WTC11 (cell line): ENCODE results near the gene GOLGA7B. TPM values are rescaled to one million over a fixed set of nuclear protein-coding genes. Genes with fewer than 3 reads are reported as not detected.

Experiments used
- ATAC-seq: fragments of 200-7000 bp; cut with Tn5 transposase; 2 replicates; pipeline ENCODE4 v1.10.0; 2021; ENCODE audit warnings: mild to moderate bottlenecking, moderate library complexity
- CTCF ChIA-PET: fragments of 300-600 bp; sonication (Branson Sonifier 250); formaldehyde crosslinking; loops from one replicate; lab custom pipeline; 2021; ENCODE audit warnings: antibody characterized with exemption; lab: Charles Lee
- POLR2A ChIA-PET: fragments of 350-600 bp; sonication (Branson Sonifier 250); formaldehyde crosslinking; loops from one replicate; lab custom pipeline; 2021; ENCODE audit warnings: antibody characterized with exemption; lab: Charles Lee
- DNase-seq: peaks from one replicate; pipeline ENCODE4 v3.0.0; 2021; ENCODE audit warnings: low spot score
- H3K27ac Mint-ChIP-seq: 2 replicates; pipeline ENCODE4 v1.8.0; 2021; ENCODE audit warnings: mixed read lengths
- H3K27me3 Mint-ChIP-seq: 2 replicates; pipeline ENCODE4 v1.8.0; 2021; ENCODE audit warnings: low read depth, mild to moderate bottlenecking, moderate library complexity, mixed read lengths
- H3K36me3 Mint-ChIP-seq: 2 replicates; pipeline ENCODE4 v1.8.0; 2021; ENCODE audit warnings: mixed read lengths
- H3K4me1 Mint-ChIP-seq: 2 replicates; pipeline ENCODE4 v1.8.0; 2022; ENCODE audit warnings: mixed read lengths
- H3K4me3 Mint-ChIP-seq: 2 replicates; pipeline ENCODE4 v1.8.0; 2021; ENCODE audit warnings: mild to moderate bottlenecking, moderate library complexity, mixed read lengths
- H3K9me3 Mint-ChIP-seq: 2 replicates; pipeline ENCODE4 v1.8.0; 2021; ENCODE audit warnings: mixed read lengths
- ATF1 ChIP-seq: sonication (generic); formaldehyde crosslinking; IDR thresholded peaks from 2 replicates; pipeline ENCODE4 v1.8.1; 2023; ENCODE audit warnings: mild to moderate bottlenecking, moderate library complexity, missing genetic modification reagents
- CDX4 ChIP-seq: fragments of 250-450 bp; sonication (Bioruptor Pico); IDR thresholded peaks from 2 replicates; pipeline ENCODE4 v1.9.0; 2021; ENCODE audit warnings: moderate library complexity, mild to moderate bottlenecking, inconsistent platforms, borderline replicate concordance
- CREB1 ChIP-seq: sonication (generic); formaldehyde crosslinking; IDR thresholded peaks from 2 replicates; pipeline ENCODE4 v1.8.0; 2023; ENCODE audit warnings: mild to moderate bottlenecking, missing genetic modification reagents
- ELF4 ChIP-seq: sonication (generic); formaldehyde crosslinking; IDR thresholded peaks from 2 replicates; pipeline ENCODE4 v1.8.1; 2022; ENCODE audit warnings: low read depth, mild to moderate bottlenecking, moderate library complexity, missing genetic modification reagents
- EMX1 ChIP-seq: fragments of 250-450 bp; sonication (Bioruptor Pico); IDR thresholded peaks from 2 replicates; pipeline ENCODE4 v1.8.0; 2021; ENCODE audit warnings: mild to moderate bottlenecking
- FOXK1 ChIP-seq: sonication (generic); formaldehyde crosslinking; IDR thresholded peaks from 2 replicates; pipeline ENCODE4 v1.8.0; 2022; ENCODE audit warnings: mild to moderate bottlenecking, moderate library complexity, missing genetic modification reagents
- FOXP4 ChIP-seq: sonication (generic); formaldehyde crosslinking; IDR thresholded peaks from 2 replicates; pipeline ENCODE4 v1.8.0; 2022; ENCODE audit warnings: mild to moderate bottlenecking, missing genetic modification reagents
- NFE2L1 ChIP-seq: sonication (generic); formaldehyde crosslinking; IDR thresholded peaks from 2 replicates; pipeline ENCODE4 v1.8.1; 2023; ENCODE audit warnings: missing genetic modification reagents
- NFYB ChIP-seq: sonication (generic); formaldehyde crosslinking; conservative IDR thresholded peaks from 2 replicates; pipeline ENCODE4 v1.8.0; 2022; ENCODE audit warnings: low read depth, missing genetic modification reagents
- NR1H2 ChIP-seq: sonication (generic); formaldehyde crosslinking; IDR thresholded peaks from 2 replicates; pipeline ENCODE4 v1.9.0; 2021; ENCODE audit warnings: mild to moderate bottlenecking, moderate library complexity, missing genetic modification reagents
- NR3C1 ChIP-seq: sonication (generic); formaldehyde crosslinking; conservative IDR thresholded peaks from 2 replicates; pipeline ENCODE4 v1.8.1; 2023; ENCODE audit warnings: low read depth, mild to moderate bottlenecking, missing genetic modification reagents
- SMAD3 ChIP-seq: sonication (generic); formaldehyde crosslinking; IDR thresholded peaks from 2 replicates; pipeline ENCODE4 v1.8.0; 2022; ENCODE audit warnings: missing genetic modification reagents, mild to moderate bottlenecking, borderline replicate concordance
- TCF7 ChIP-seq: sonication (generic); formaldehyde crosslinking; IDR thresholded peaks from 2 replicates; pipeline ENCODE4 v1.8.0; 2022; ENCODE audit warnings: mild to moderate bottlenecking, low read depth, missing genetic modification reagents, moderate library complexity
- TEAD1 ChIP-seq: sonication (generic); formaldehyde crosslinking; IDR thresholded peaks from 2 replicates; pipeline ENCODE4 v1.8.0; 2022; ENCODE audit warnings: mild to moderate bottlenecking, missing genetic modification reagents
- TEAD4 ChIP-seq: sonication (generic); formaldehyde crosslinking; IDR thresholded peaks from 2 replicates; pipeline ENCODE4 v1.8.0; 2022; ENCODE audit warnings: mild to moderate bottlenecking, missing genetic modification reagents
- ZBTB21 ChIP-seq: sonication (generic); formaldehyde crosslinking; IDR thresholded peaks from 2 replicates; pipeline ENCODE4 v1.8.1; 2023; ENCODE audit warnings: mild to moderate bottlenecking, missing genetic modification reagents, borderline replicate concordance
- ZNF281 ChIP-seq: sonication (generic); formaldehyde crosslinking; IDR thresholded peaks from 2 replicates; pipeline ENCODE4 v1.8.0; 2023; ENCODE audit warnings: mild to moderate bottlenecking, missing genetic modification reagents
- ZNF512 ChIP-seq: sonication (generic); formaldehyde crosslinking; IDR thresholded peaks from 2 replicates; pipeline ENCODE4 v1.8.1; 2022; ENCODE audit warnings: missing genetic modification reagents, borderline replicate concordance
- total RNA-seq: library from RNA; stranded (reverse); gene quantifications from 3 replicates; pipeline ENCODE4 v1.2.3, GENCODE V29; 2021
- TF ChIP-seq, protein P1 (sequence below): fragments of 250-450 bp; sonication (Bioruptor Pico); IDR thresholded peaks from 2 replicates; pipeline ENCODE4 v2.1.2; 2022; ENCODE audit warnings: mild to moderate bottlenecking, moderate library complexity
- TF ChIP-seq, protein P2 (sequence below): sonication (generic); formaldehyde crosslinking; IDR thresholded peaks from 2 replicates; pipeline ENCODE4 v1.8.0; 2022; ENCODE audit warnings: mild to moderate bottlenecking, missing genetic modification reagents

Gene GOLGA7B
- total RNA-seq, 1 experiment from 2014 or later, result 0.24 TPM

- Mint-ChIP-seq H3K27ac (no peak overlapping the region), H3K9me3 (no peaks in the 10 kb centered on the region), H3K4me1 (peaks cover 5% of the 10 kb centered on the region; the same call in 1 of the 2 replicates), H3K36me3 (no peaks in the 10 kb centered on the region), H3K4me3 (no peak overlapping the region), H3K27me3 (no peaks in the 10 kb centered on the region)
- TF ChIP-seq ZNF281 (CRISPR knock-in tag) (no peak), TEAD4 (no peak), FOXK1 (CRISPR knock-in tag) (no peak), EMX1 (CRISPR knock-in tag) (no peak), NR1H2 (CRISPR knock-in tag) (no peak), ELF4 (CRISPR knock-in tag) (no peak), ATF1 (no peak), NFYB (CRISPR knock-in tag) (no peak), ZNF512 (no peak)
- TF ChIP-seq, protein P1, sequence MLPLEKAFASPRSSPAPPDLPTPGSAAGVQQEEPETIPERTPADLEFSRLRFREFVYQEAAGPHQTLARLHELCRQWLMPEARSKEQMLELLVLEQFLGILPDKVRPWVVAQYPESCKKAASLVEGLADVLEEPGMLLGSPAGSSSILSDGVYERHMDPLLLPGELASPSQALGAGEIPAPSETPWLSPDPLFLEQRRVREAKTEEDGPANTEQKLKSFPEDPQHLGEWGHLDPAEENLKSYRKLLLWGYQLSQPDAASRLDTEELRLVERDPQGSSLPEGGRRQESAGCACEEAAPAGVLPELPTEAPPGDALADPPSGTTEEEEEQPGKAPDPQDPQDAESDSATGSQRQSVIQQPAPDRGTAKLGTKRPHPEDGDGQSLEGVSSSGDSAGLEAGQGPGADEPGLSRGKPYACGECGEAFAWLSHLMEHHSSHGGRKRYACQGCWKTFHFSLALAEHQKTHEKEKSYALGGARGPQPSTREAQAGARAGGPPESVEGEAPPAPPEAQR, result no peak
- peak; percentile 16; the same call in 1 of the 2 replicates for ATAC-seq
- CTCF ChIA-PET, result interaction anchor here (0.7 to 3.6 kb wide), 11 partner anchors 11 to 216 kb away, joined by 3 to 20 read pairs (median 4); partner anchors contain the start of genes AVPI1 and GOLGA7B
- DNase-seq, result no peak
- POLR2A ChIA-PET, result no interaction called here
These were observed 53.7 kb downstream of the GOLGA7B start for GRCh38 chr10:97903128-97904017.

DNA sequence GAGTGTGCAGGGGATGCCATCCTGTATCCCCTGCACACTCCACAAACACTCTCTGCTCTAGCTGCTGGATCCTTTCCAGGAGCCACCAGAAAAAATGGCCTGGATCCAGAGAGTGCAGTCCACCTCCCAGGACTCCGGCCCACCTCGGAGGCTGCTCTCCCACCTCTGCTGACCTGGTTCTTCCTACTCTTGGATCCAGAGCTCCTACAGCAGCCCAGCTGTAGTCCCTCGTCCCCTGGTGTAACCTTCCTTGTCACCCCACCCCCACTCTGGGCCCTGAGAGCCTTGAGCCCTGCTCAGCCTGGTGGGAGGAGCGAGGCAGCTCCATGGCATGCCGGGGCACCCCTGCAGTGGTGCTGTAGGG lies 54.4 kb downstream of the GOLGA7B start:
- ATAC-seq, result peak; percentile 58
- POLR2A ChIA-PET, result interaction anchor here (0.5 kb wide), 1 partner anchor 15 kb away, joined by 3 read pairs; no protein-coding TSS in a partner anchor
- no peak for DNase-seq
- no peaks in the 10 kb centered on the region for H3K36me3 Mint-ChIP-seq
- CTCF ChIA-PET, result interaction anchor here (0.7 to 3.6 kb wide), 11 partner anchors 10 to 217 kb away, joined by 3 to 20 read pairs (median 5); partner anchors contain the start of genes AVPI1 and GOLGA7B
- no peak for TF ChIP-seq ZBTB21 (CRISPR knock-in tag)
- no peak for TF ChIP-seq TCF7 (CRISPR knock-in tag)
- TF ChIP-seq NFE2L1 (CRISPR knock-in tag), result no peak
- TF ChIP-seq, protein P2, sequence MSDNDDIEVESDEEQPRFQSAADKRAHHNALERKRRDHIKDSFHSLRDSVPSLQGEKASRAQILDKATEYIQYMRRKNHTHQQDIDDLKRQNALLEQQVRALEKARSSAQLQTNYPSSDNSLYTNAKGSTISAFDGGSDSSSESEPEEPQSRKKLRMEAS (CRISPR knock-in tag), result no peak
- no peak for TF ChIP-seq SMAD3 (CRISPR knock-in tag)
- no peak for TF ChIP-seq CDX4 (CRISPR knock-in tag)
- TF ChIP-seq FOXP4 (CRISPR knock-in tag), result no peak
- no peak for TF ChIP-seq TEAD1 (CRISPR knock-in tag)
- no peak for TF ChIP-seq NR3C1 (CRISPR knock-in tag)
- no peak for TF ChIP-seq ELF4 (CRISPR knock-in tag)
- TF ChIP-seq CREB1 (CRISPR knock-in tag), result no peak
- TF ChIP-seq, all 79 proteins: peak for 0
- Mint-ChIP-seq H3K27ac (no peak overlapping the region), H3K4me1 (peaks cover 10% of the 10 kb centered on the region; the same call in 1 of the 2 replicates), H3K9me3 (no peaks in the 10 kb centered on the region), H3K4me3 (no peak overlapping the region), H3K27me3 (no peaks in the 10 kb centered on the region)
